ENCODE measurements around the gene UBE2L6.

- TF ChIP-seq, protein P1, sequence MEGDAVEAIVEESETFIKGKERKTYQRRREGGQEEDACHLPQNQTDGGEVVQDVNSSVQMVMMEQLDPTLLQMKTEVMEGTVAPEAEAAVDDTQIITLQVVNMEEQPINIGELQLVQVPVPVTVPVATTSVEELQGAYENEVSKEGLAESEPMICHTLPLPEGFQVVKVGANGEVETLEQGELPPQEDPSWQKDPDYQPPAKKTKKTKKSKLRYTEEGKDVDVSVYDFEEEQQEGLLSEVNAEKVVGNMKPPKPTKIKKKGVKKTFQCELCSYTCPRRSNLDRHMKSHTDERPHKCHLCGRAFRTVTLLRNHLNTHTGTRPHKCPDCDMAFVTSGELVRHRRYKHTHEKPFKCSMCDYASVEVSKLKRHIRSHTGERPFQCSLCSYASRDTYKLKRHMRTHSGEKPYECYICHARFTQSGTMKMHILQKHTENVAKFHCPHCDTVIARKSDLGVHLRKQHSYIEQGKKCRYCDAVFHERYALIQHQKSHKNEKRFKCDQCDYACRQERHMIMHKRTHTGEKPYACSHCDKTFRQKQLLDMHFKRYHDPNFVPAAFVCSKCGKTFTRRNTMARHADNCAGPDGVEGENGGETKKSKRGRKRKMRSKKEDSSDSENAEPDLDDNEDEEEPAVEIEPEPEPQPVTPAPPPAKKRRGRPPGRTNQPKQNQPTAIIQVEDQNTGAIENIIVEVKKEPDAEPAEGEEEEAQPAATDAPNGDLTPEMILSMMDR (IDR thresholded peaks at IDR 0.05; ENCODE audit: low read depth, low read length) = no peak
- TF ChIP-seq POLR2A (IDR thresholded peaks at IDR 0.05; ENCODE audit: extremely low read depth, insufficient read length) (no peak), MYC (IDR thresholded peaks at IDR 0.05; ENCODE audit: low read depth, low read length) (no peak)
Observed at GRCh38 chr11:57545883-57546282, 21.6 kb downstream of the UBE2L6 start.
